Stimulated activated CD4-positive, alpha-beta T cell treated with anti-CD3 and anti-CD28 coated beads, TNF-alpha, amount 100 ng/mL, for 24 hours (primary cell): ENCODE data around the gene SUSD3.

Experiments
- DNase-seq, 3 experiments: peaks; one replicate each; pipeline ENCODE4 v3.0.0-alpha.2; 2020; ENCODE audit warnings: low read depth in 3 of 3

SUSD3 gene

DNA sequence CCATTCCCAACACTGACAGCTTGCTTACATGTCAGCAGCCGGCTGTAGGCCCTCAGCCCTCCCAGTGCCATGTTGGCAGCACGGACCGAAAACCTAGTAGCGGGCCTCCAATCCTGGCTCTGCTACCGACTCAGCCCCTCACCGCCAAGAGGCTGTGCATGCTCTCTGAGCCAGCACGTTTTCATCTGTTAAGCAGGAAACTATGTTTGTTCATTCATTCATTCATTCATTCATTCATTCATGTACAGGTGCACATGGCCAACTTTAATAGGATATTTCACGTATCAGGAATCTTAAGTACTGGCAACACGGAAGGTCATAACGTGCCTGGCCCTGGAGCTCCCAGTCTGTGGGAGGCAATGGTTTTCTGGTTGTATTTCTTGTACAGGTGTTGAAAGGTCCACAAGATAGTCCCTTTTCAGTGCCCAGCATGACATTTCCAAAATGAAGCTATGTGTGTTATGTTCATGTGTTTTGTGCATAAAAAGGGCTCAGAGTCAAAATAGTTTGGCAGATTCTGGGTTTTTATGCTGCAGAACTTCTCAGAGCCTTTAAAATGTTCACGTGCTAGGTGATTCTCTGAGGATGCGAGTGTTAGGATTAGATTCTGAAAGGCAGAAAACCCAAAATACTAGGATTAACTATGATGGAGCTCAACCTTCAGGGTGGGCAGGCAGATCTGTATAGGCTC, 17.7 kb downstream of the SUSD3 start:
- no peak for DNase-seq

DNA sequence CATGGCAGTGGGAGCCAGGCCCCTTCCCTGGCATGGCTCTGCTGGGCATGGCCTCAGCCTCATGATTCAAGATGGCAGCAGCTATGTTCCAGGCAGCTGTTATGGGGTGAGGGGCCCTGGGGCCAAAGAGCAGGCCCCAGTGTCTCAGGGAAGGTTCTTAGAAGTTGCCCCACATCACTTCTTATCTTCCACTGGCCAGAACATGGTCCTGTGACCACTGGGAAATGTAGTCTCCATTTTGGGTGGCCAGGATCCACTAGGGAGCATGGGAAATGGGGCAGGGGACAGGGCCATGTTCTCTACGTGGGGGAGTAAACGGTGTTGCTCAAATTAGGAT, 18.3 kb downstream of the SUSD3 start:
- DNase-seq: no peak

DNA sequence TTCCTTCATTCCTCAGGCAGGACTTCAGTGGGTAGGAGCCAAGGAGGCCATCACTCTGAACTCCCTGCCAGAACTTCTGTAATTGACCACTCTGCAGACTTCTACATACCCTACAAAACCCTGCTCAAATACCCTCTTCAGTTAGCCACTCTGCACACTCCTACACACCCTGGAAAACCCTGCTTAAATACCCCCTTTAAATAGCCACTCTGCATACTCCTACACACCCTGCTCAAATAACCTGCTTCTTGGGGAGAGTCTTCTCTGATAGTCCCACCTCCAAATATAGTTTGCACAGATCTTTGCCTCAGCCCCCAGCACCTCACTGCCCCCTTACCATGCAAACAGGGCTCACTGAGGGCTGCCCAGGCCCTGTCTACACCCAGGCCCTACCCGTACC, 18.9 kb downstream of the SUSD3 start:
- no peak for DNase-seq

DNA sequence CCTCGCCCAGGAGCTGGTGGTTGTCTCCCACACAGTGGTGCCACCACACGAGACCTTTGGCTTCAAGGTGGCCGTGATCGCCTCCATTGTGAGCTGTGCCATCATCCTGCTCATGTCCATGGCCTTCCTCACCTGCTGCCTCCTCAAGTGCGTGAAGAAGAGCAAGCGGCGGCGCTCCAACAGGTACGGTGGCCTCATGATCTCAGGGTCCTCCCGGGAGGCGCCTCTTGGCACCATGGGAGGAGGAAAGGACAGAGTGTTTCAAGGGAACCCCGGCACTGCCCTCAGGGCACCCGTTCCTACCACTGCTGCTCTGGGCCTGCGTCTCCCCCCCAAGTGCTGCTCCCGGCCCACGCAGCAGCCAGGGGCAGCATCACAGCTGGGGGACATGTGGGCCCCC, 19.3 kb downstream of the SUSD3 start:
- no peak for DNase-seq

DNA sequence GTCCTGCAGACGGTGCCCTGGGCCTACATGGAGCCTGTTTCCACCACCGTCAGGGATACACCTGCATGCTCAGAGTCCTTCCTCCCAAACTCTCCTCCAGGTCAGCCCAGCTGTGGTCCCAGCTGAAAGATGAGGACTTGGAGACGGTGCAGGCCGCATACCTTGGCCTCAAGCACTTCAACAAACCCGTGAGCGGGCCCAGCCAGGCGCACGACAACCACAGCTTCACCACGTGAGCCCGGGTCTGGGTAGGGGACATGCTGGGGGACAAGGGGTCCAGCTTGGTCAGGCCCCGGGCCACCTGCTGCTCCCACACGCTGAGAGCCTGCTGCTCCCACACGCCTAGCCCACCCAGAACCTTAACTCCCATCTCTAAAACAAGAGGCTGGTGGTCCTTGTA, 20.9 kb downstream of the SUSD3 start:
- no peak for DNase-seq

DNA sequence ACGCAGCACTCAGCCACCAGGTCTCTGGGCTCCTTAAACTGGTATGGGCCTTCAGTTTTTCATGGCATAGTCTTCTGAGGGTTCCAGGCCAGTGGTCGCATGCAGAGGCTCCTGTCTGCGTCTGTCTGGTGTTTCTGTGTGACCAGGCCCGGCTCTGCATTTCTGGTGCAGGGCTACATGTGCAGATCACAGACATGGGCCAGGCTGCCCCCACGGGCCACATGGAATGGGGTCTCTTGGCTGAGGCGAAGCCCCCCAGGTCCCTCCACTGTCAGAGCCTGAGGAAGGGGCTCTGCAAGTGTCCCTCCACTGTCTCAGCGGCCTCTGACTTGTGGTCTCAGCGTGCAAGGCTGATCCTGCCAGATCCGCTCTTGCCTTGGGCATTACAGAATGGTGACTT, 21.9 kb downstream of the SUSD3 start:
- DNase-seq: no peak

DNA sequence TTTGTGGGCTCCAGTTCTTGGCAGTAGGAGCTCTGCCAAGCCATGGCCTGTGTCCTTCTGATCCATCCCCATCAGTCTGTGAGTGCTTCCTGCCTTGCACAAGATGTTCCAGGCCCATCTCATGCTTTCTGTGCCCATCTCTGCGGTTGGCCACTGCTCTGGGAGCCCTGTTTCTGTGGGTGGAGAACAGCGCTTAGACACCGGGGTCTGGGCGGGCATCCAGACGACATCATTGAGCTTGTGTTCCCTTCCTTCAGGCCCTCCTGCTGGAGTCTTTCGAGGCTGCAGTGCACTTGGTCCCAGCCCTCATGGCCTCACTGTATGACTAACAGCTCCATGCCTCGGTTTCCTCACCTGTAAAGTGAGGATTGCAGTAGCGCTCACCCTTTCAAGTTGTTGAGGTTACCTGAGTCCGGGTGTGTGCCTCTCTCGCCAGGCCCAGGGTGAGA, 22.6 kb downstream of the SUSD3 start:
- no peak for DNase-seq

DNA sequence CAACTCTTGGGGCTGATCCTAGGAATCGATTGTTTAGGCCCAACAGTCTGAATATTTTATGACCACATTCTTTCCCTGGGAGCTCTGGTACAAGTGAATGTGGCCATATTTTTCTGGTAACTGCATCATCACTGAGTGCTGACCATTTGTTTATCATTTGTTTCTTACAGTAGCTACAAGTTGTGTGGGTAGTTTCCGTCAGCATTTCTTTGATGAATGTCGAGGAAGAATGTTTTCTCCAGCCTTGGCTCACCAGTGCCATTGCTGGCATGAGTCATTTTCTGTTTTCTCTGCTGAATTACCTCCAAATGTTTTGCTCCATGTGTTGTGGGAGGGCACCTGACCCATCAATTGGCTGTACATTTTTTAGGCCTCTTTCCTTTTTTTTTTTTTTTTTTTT, 23.4 kb downstream of the SUSD3 start:
- no peak for DNase-seq

DNA sequence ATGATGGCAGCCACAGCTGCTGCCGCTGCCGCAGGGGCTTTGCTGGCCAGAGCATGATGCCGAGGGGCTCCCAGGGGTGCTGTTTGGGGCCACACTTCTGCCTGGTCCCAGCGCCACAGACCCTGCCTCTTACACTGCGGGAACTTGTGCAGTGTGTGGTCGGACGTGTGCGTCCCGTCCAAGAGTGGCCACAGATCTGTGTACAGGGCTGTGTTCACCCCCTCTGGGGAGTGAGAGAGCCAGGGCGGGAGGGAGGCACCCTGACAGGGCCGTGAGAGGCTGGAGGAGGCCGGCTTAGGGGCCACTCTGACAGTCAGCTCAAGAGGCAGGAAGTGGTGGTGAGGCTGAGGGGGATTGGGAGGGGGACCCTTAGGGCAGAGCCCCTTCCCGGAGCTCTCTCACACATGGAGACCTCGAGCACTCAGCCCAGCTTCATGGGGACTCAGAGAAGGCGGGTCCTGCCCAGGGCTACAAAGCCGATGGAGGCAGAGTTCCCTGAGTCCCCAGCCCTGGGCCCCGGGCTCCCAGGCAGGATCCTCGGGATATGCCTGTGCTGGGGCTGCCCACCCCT, 24.4 kb downstream of the SUSD3 start:
- no peak for DNase-seq

DNA sequence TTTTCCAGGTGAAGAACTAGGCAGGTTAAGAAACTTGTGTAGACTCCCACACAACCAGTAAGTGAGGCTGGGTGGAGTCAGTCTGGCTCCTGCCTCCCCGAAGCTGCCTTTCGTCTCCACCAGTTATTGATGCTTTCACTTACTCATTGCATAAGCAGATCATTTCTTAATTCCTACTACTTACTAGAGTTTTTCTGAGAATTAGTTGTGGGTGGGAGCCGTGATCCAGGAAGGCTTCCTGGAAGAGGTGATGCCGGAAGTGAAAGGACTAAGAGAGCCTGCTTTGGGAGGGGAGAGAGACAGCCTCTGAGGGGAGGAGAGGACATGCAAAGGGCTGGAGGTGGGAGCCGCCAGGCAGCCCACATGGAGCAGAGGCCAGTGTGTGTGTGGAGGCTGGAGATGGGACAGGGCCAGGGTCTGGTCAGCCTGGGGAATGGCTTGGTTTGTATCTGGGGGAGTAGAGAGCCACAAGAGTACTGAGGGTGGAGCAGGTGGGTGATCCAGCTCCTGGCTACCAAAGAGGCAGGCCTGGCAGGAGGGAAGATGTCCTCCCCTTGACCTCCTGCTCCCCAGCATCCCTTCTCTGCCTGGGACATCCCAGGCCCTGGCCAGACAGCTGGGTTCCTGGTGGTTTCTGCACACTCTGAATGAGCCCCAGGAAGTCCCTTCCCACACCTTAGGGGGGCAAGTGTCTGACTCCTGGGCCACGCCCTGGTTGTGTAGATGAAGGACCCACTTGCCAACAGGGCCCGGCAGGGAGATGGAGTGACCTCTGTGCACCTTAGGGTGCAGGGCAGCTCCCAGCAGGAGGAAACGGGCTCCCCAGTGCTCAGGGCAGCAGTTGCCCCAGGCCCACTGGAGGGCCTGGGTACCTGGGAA, 25.3 kb downstream of the SUSD3 start:
- DNase-seq: peak in 1 of 3 experiments; percentile 39

DNA sequence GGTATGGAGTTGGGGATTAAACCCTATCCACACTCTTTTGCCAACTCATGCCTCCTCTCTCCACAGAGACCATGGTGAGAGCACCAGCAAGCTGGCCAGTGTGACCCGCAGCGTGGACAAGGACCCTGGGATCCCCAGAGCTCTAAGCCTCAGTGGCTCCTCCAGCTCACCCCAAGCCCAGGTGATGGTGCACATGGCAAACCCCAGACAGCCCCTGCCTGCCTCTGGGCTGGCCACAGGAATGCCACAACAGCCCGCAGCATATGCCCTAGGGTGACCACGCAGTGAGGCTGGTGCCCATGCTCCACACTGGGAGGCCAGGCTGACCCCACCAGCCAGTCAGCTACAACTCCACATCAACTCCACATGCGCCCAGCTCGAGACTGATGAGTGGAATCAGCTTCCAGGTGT, 26.0 kb downstream of the SUSD3 start:
- DNase-seq: no peak

DNA sequence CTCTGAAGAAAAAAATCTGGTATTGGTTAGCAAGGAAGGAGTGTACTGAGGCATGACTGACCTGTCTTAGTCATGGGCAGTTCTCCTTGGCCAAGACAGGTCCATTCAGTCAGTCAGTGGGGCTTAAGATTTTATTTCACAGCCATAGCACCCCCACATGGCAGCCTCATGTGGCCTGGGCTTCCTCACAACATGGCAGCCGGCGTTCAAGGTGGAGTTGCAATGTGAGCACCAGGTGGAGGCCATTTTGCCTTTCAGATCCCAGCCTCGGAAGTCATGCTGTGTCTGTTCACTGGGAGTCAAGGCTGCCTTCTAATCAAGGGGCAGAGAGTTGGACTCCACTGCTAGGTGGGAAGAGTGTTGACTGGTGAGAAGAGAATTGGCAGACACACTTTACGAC, 27.2 kb downstream of the SUSD3 start:
- DNase-seq: no peak

DNA sequence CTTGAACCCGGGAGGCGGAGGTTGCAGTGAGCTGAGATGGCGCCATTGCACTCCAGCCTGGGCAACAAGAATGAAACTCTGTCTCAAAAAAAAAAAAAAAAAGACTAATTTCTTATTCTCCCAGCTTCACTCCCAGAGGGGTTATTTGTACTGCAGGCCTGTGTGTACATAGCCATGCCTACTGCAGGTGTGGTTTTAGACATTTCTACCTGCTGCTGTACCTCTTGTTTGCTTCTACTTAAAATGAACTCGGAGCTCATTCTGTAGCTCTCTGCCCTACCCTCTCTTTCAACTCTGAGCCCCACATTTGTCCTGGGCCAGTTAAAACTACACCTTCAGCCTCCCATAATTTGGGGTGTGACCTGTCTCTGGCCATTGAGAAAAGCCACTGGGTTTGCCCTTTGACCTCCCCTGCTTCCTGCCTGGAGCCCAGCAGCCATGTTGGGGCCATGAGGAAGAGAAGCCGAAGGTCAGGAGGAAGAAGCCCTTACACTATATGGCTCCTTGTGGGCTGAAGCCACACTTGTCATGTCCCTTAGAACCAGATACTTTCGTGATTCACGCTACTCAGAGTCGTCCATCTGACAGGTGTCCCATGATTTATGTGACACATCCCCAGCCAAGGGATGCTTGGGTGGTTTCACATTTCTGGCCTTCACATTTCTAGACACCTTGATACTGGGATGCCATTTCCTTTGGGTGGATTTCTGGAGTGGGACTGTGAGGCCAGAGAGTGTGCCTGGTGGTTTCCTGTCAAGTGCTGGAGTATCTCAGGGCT, 28.1 kb downstream of the SUSD3 start:
- DNase-seq: no peak

DNA sequence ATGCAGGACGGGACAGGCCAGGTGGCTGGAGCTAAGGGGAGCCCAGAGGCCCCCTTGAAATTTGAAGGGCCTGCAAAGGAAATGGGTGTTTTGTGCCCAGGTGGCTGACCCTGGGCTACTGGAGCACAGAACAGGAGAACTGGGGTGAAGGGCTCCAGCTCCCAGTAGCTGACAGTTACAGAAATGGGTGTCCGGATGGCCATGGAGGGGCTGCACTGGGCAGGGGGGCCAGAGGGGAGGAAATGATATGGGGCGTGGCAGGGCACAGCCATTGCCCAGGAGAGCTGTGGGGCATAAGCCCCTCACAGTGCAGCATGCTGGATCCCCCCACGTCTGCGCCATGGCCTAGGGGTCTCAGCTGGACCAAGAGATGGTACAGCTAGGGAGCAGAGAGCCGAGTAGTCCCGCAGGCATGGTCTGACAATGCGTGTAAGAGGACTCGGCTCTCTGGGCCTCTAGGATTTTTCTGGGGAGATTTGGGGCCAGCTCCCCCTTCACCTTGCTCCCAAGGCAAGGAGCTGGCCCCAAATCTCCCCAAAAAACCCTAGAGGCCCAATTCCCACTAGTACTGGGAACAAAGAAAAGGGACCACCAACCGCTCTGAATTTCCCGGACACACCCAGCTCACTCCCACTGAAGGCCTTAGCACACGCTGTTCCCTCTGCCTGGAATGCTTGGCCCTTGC, 29.6 kb downstream of the SUSD3 start:
- no peak for DNase-seq

DNA sequence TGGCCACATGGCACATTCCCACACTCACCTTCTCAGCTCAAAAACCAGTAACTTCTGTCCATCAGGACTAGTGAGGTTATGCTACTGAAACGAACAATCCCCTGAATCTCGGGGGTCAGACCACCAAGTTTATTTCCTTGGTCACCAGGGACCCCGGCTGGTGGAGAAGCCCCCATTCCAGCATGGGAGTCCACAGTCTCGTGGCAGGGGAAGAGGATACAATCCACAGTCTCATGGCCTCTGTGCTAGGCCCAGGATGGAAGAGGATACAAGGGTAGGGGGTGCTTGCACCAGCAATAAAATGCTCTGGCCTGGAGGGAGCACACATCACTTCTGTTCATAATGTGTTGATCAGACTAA, 30.1 kb downstream of the SUSD3 start:
- DNase-seq: no peak

DNA sequence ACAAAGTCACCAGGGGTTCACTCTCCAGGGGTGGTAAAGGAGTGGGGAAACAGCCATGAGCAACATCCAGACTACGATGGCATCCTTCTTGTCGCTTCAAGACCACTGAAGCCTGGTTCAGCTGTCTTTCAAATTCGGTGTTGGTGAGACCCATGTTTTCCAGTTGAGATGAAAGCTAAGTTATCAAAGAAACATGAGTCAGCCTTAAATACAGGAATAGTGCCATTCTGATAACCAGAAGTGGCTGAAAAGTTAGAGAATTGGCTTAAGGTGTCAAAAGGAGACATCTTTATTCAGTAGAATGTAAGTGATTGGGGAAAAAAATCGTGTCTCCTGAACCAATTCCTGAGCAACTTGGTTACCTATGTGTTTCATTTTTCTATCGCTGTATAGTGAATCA, 30.5 kb downstream of the SUSD3 start:
- DNase-seq: no peak

DNA sequence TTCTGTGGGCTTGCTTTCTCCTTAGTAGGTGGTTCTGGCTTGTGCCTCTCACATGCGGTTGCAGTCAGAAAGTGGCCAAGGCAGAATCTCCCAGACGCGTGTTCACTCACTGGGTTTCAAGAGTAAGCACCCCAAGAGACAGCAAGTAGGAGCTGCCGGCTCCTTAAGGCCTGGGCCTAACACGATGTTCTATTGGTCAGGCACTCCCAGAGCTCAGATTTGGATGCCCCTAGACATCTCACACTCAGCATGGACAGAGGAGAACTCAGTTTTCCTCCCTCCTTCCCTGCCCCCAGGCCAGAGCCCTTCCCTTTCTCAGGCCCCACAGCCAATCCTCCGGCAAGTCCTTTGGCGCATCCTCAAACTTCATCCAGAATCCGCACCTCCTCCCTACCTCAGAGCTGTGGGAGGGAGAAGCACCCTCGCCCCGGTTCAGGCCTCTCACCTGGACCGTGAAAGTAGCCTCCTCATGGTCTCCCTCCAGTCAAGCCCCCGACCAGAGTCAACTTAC, 31.0 kb downstream of the SUSD3 start:
- DNase-seq: no peak

DNA sequence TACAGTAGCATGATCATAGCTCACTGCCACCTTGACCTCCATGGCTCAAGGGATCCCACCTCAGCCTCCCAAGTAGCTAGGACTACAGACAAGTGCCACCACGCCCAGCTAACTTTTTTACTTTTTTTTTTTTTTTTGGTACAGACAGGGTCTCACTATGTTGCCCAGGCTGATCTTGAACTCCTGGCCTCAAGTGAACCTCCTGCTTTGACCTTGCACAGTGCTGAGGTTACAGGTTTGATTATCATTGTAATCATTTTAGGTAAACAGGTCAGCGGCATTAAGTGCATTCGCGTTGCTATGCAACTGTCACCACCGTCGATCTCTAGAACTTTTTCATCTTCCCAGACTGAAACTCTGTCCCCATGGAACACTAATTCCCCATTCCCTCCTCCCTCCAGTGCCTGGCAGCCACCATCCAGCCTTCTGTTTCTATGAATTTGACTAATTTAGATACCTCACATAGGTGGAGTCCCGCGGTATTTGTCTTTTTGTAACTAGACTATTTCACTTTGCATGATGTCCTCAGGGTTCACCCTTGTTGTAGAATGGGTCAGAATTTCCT, 31.7 kb downstream of the SUSD3 start:
- DNase-seq: no peak

DNA sequence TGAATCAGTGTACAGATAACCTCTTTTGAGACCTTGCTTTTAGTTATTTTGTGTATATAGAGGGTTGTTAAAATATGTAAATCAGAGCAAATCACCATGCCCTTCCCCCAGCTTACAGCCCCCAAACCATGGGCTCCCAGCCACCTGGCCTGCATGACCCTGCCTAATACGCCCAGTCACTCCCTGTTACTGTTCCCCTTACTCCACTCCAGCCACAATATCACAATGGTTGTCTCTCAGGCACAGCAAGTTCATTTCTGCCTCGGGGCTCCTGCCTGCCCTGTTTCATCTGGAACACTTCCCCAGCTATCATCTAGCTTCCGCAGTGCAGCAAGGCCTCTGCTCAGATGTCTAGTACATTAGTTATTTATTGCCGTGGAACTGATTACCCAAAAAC, 32.6 kb downstream of the SUSD3 start:
- no peak for DNase-seq

DNA sequence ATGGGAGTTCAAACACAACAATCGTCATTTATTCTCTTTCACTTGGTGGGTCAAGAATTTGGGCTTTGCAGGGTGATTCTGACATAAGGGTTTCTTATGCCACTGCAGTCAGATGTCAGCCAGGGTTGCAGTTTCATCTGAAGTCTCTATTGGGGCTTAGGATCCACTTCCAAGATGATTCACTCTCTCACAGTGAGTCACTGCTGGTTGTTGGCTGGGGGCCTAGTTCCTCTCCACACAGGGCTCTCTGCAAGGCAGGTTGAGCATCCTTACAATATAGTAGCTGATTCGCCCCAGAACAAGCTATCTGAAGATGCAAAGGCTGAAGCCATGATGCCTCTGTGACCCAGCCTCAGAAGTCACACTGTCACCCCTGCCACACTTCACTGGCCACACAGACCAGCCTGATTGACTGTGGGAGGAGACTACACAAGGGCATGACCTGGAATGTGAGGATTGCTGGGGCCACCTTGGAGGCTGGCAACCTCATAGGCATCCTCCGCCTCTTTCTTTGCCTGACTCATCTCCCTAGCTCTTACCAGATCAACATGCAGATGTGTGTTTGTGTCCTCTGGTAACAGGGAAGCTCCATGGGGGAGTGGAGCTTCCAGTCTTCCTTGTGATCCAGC, 33.1 kb downstream of the SUSD3 start:
- DNase-seq: peak; percentile 49 to 72 (median 53)
